A549 (cell line): ENCODE measurements around the gene ZNF296. TPM values are rescaled to one million over a fixed set of nuclear protein-coding genes. Genes with fewer than 3 reads are reported as not detected.

Source experiments
- ATAC-seq, 2 experiments: fragments of 200-7000 bp in 1 of 2; fragments of >200 bp in 1 of 2; cut with Nextera tagmentation in 1 of 2; cut with Tn5 transposase in 1 of 2; 3 replicates each; pipeline versions ENCODE4 v1.8.0 to v1.9.1; 2018 to 2020; ENCODE audit warnings: mild to moderate bottlenecking in 1 of 2, moderate library complexity in 1 of 2
- CTCF ChIA-PET: fragments of 300-600 bp; sonication (Branson Sonifier 250); formaldehyde crosslinking; extraction: SDS; loops from one replicate; lab custom pipeline; 2021; ENCODE audit warnings: antibody characterized with exemption, inconsistent platforms; lab: Yijun Ruan, JAX
- POLR2A ChIA-PET: fragments of 350-600 bp; formaldehyde crosslinking; extraction: SDS; loops from one replicate; lab custom pipeline; 2021; ENCODE audit warnings: antibody characterized with exemption, inconsistent platforms; lab: Yijun Ruan, JAX
- DNase-seq, 2 experiments: peaks; one replicate each; pipeline versions ENCODE4 v3.0.0 to v3.0.0-alpha.2; 2011 to 2016; ENCODE audit warnings: low read depth in 1 of 2, low spot score in 1 of 2
- FAIRE-seq: peaks from 2 replicates; lab custom pipeline; 2011; peaks lifted over from hg19 to GRCh38; lab: Jason Lieb, UNC
- H3K27ac ChIP-seq, 2 experiments: fragments of >200 bp; sonication (Bioruptor Twin); formaldehyde crosslinking; 3 replicates each; pipeline ENCODE4 v1.5.1; 2016 to 2017
- H3K4me1 ChIP-seq: fragments of >200 bp; sonication (Bioruptor Twin); formaldehyde crosslinking; 3 replicates; pipeline ENCODE4 v1.6.1; 2016
- H3K4me2 ChIP-seq: fragments of >200 bp; sonication (Bioruptor Twin); formaldehyde crosslinking; 3 replicates; pipeline ENCODE4 v1.6.1; 2016
- H3K4me3 ChIP-seq: fragments of >200 bp; sonication (Bioruptor Twin); formaldehyde crosslinking; 3 replicates; pipeline ENCODE4 v1.5.1; 2016
- H3K9me3 ChIP-seq: fragments of >200 bp; sonication (Bioruptor Twin); formaldehyde crosslinking; 3 replicates; pipeline ENCODE4 v1.6.1; 2016
- BHLHE40 ChIP-seq: IDR thresholded peaks from 2 replicates; pipeline ENCODE4 v1.6.1; 2012; ENCODE audit warnings: low read depth, low read length, inconsistent platforms
- CBX8 ChIP-seq: fragments of 200-600 bp; sonication (generic); IDR thresholded peaks from 2 replicates; pipeline ENCODE4 v1.6.1; 2016
- CEBPB ChIP-seq, 2 experiments: fragments of >200 bp in 1 of 2; sonication (Bioruptor Twin) in 1 of 2; formaldehyde crosslinking in 1 of 2; IDR thresholded peaks; 2 replicates each; pipeline ENCODE4 v1.6.1; 2012 to 2016
- CHD4 ChIP-seq: fragments of 200-600 bp; sonication (generic); IDR thresholded peaks from 2 replicates; pipeline ENCODE4 v1.6.1; 2016; ENCODE audit warnings: antibody characterized with exemption, mild to moderate bottlenecking, borderline replicate concordance
- EHMT2 ChIP-seq: fragments of 200-600 bp; sonication (generic); IDR thresholded peaks from 2 replicates; pipeline ENCODE4 v1.6.1; 2016; ENCODE audit warnings: antibody characterized with exemption, low read depth, mild to moderate bottlenecking, moderate library complexity
- ESRRA ChIP-seq: fragments of 150-350 bp; IDR thresholded peaks from 2 replicates; pipeline ENCODE4 v1.6.1; 2014; ENCODE audit warnings: mild to moderate bottlenecking, low read length, borderline replicate concordance
- FOSB ChIP-seq: fragments of 250-450 bp; sonication (Bioruptor Pico); IDR thresholded peaks from 2 replicates; pipeline ENCODE4 v1.5.0; 2020; ENCODE audit warnings: mild to moderate bottlenecking, moderate library complexity
- FOSL2 ChIP-seq, 2 experiments: fragments of 450-650 bp in 1 of 2; fragments of >200 bp in 1 of 2; sonication (Bioruptor Twin) in 1 of 2; formaldehyde crosslinking; IDR thresholded peaks; 2 replicates each; pipeline versions ENCODE4 v1.5.0 to v1.6.1; 2016 to 2020; ENCODE audit warnings: mild to moderate bottlenecking in 1 of 2, moderate library complexity in 1 of 2
- HEYL ChIP-seq: fragments of 250-450 bp; sonication (Bioruptor Pico); IDR thresholded peaks from 2 replicates; pipeline ENCODE4 v1.8.0; 2021; ENCODE audit warnings: mild to moderate bottlenecking, moderate library complexity
- HOXB13 ChIP-seq: fragments of 250-450 bp; sonication (Bioruptor Pico); IDR thresholded peaks from 2 replicates; pipeline ENCODE4 v1.5.0; 2020; ENCODE audit warnings: low read depth, mild to moderate bottlenecking, moderate library complexity
- HOXB5 ChIP-seq: fragments of 250-450 bp; sonication (Bioruptor Pico); IDR thresholded peaks from 2 replicates; pipeline ENCODE4 v1.5.0; 2020; ENCODE audit warnings: mild to moderate bottlenecking, moderate library complexity
- JUN ChIP-seq, 2 experiments: fragments of >200 bp; sonication (Bioruptor Twin); formaldehyde crosslinking; IDR thresholded peaks; 2 replicates in 1 of 2; 3 replicates in 1 of 2; pipeline ENCODE4 v1.6.1; 2016 to 2017
- JUNB ChIP-seq: fragments of >200 bp; sonication (Bioruptor Twin); formaldehyde crosslinking; IDR thresholded peaks from 2 replicates; pipeline ENCODE4 v1.6.1; 2016
- KDM1A ChIP-seq: fragments of 200-600 bp; sonication (generic); IDR thresholded peaks from 2 replicates; pipeline ENCODE4 v1.6.1; 2016; ENCODE audit warnings: low read depth, mild to moderate bottlenecking
- KDM5A ChIP-seq: fragments of 200-600 bp; sonication (generic); IDR thresholded peaks from 2 replicates; pipeline ENCODE4 v1.6.1; 2016; ENCODE audit warnings: antibody characterized with exemption, mild to moderate bottlenecking
- MAZ ChIP-seq: fragments of 150-350 bp; IDR thresholded peaks from 2 replicates; pipeline ENCODE4 v1.6.1; 2014; ENCODE audit warnings: antibody characterized with exemption, low read depth, low read length, borderline replicate concordance
- NR3C1 ChIP-seq: fragments of >200 bp; sonication (Bioruptor Twin); formaldehyde crosslinking; IDR thresholded peaks from 3 replicates; pipeline ENCODE4 v1.6.1; 2017
- RAD21 ChIP-seq, 2 experiments: fragments of >200 bp in 1 of 2; sonication (Bioruptor Twin) in 1 of 2; formaldehyde crosslinking in 1 of 2; IDR thresholded peaks in 1 of 2; conservative IDR thresholded peaks in 1 of 2; 2 replicates in 1 of 2; 3 replicates in 1 of 2; pipeline ENCODE4 v1.6.1; 2012 to 2018; ENCODE audit warnings: inconsistent platforms in 1 of 2
- RCOR1 ChIP-seq: fragments of 150-350 bp; IDR thresholded peaks from 2 replicates; pipeline ENCODE4 v1.6.1; 2014; ENCODE audit warnings: antibody characterized with exemption, low read length, low read depth
- RFX5 ChIP-seq: fragments of 450-650 bp; IDR thresholded peaks from 2 replicates; pipeline ENCODE4 v1.7.1; 2014; ENCODE audit warnings: antibody characterized with exemption, mild to moderate bottlenecking, moderate library complexity
- SREBF2 ChIP-seq: fragments of 450-650 bp; IDR thresholded peaks from 2 replicates; pipeline ENCODE4 v1.6.1; 2014; ENCODE audit warnings: mild to moderate bottlenecking, moderate library complexity
- TP53 ChIP-seq: fragments of 250-450 bp; sonication (Bioruptor Pico); IDR thresholded peaks from 2 replicates; pipeline ENCODE4 v1.5.0; 2021; ENCODE audit warnings: mild to moderate bottlenecking, moderate library complexity
- USF2 ChIP-seq: fragments of 450-650 bp; IDR thresholded peaks from 2 replicates; pipeline ENCODE4 v1.6.1; 2014; ENCODE audit warnings: antibody characterized with exemption
- ZC3H11A ChIP-seq: fragments of 450-650 bp; IDR thresholded peaks from 2 replicates; pipeline ENCODE4 v1.6.1; 2014; ENCODE audit warnings: antibody characterized with exemption, mild to moderate bottlenecking
- ZSCAN20 ChIP-seq: fragments of 250-450 bp; sonication (Bioruptor Pico); IDR thresholded peaks from 2 replicates; pipeline ENCODE4 v1.8.0; 2022; ENCODE audit warnings: mild to moderate bottlenecking, moderate library complexity
- WGBS: methylation state at CpG from one replicate; pipeline ENCODE4 v1.1.6; 2017; ENCODE audit errors: missing lambda C conversion rate; 5-methylcytosine and 5-hydroxymethylcytosine counted together
- polyA plus RNA-seq, 4 experiments: library from polyadenylated mRNA; depleted of rRNA in 3 of 4; stranded (reverse); fragments of >200 nt; fragmentation: RNase III in 1 of 4; extraction: RNeasy Plus Mini Kit Qiagen cat#74134 plus additional on column Dnase treatment in 1 of 4; gene quantifications; 2 replicates in 3 of 4; 3 replicates in 1 of 4; pipeline ENCODE4 v1.2.3, GENCODE V29; 2011 to 2017
- TF ChIP-seq, protein P1 (sequence below): IDR thresholded peaks from 2 replicates; pipeline ENCODE4 v1.6.1; 2012; ENCODE audit warnings: low read depth, borderline replicate concordance
- TF ChIP-seq, protein P2 (sequence below): fragments of >200 bp; sonication (Bioruptor Twin); formaldehyde crosslinking; IDR thresholded peaks from 2 replicates; pipeline ENCODE4 v1.6.1; 2016
- TF ChIP-seq, protein P3 (sequence below): IDR thresholded peaks from 2 replicates; pipeline ENCODE4 v1.6.1; 2012

The ZNF296 gene
- polyA plus RNA-seq, 2 of the 4 experiments (the other 2 are of a cell fraction) = 0.34 to 2.7 TPM

DNA sequence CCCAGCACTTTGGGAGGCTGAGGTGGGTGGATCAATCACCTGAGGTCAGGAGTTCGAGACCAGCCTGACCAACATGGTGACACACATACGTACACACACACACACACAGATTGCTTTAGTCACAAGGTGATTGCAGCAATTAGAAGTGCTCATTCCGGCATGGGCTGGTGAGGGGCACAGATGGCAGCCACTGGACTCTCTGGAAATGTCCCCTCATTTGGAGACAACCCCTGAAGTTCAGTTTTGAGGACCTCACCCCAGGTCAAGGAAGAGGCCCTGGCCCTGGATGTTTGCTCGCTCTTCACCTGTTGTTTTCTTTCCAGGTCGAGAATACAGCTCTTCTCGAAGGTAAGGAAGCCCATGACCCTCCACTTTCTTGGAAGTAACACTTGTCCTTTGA is 6.1 kb downstream of the ZNF296 start:
- WGBS = 82% methylated on average over 6 of the region's 6 CpGs

DNA sequence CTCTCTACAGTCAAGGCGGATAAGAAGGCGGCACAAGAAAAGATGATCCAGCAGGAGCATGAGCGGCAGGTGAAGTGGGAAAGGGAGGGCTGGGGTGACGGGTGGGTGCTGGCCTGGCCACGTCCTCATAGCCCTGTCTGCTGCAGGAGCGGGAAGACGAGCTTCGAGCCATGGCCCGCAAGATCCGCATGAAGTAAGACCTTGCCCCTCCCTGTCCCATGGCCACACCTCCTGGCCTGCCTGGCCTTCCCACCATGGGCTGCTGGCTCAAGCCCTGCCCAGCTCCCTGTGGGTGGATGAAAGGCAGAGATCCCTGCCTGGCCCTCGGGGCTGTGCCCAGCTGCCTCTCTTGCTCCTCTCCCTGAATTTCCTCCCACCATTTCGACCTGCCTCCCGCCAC is 7.2 kb downstream of the ZNF296 start:
- DNase-seq = peak; percentile 61 to 74
- Histone ChIP-seq H3K4me3 (no peak overlapping the region), H3K27ac (no peak overlapping the region), H3K4me2 (no peak overlapping the region), H3K9me3 (no peaks in the 10 kb centered on the region), H3K4me1 (no peaks in the 10 kb centered on the region)
- POLR2A ChIA-PET = interaction anchor here (1.1 to 1.8 kb wide), 3 partner anchors 10 to 30 kb away, joined by 4 to 8 read pairs (median 5); partner anchors contain the start of genes CLASRP, GEMIN7 and PPP1R37
- CTCF ChIA-PET = interaction anchor here (1.4 to 3.0 kb wide), 3 partner anchors 10 to 19 kb away, joined by 3 to 25 read pairs (median 8); no protein-coding TSS in a partner anchor
- no peak for FAIRE-seq
- no peak for TF ChIP-seq MAZ
- no peak for TF ChIP-seq USF2
- TF ChIP-seq FOSL2 (IDR thresholded peaks at IDR 0.05) = no peak
- TF ChIP-seq FOSL2 (CRISPR knock-in tag; IDR thresholded peaks at IDR 0.05) = no peak
- WGBS = 76% methylated on average over 13 of the region's 13 CpGs
- ATAC-seq = peak; percentile 68 to 85

More for the DNA sequence above, 6.1 kb downstream of the ZNF296 start:
- FAIRE-seq (no peak), DNase-seq (no peak), ATAC-seq (no peak)
- ChIA-PET CTCF (interaction anchor here (0.6 to 2.9 kb wide), 2 partner anchors 8 to 521 kb away, joined by 3 to 42 read pairs; no protein-coding TSS in a partner anchor), POLR2A (no interaction called here)
- Histone ChIP-seq H3K27ac (no peak overlapping the region), H3K4me1 (peaks cover 7% of the 10 kb centered on the region; the same call in 2 of the 3 replicates), H3K4me2 (no peak overlapping the region), H3K4me3 (no peak overlapping the region), H3K9me3 (no peaks in the 10 kb centered on the region)
- TF ChIP-seq CEBPB (IDR thresholded peaks at IDR 0.05) = no peak
- no peak for TF ChIP-seq RFX5
- no peak for TF ChIP-seq FOSB (CRISPR knock-in tag)
- no peak for TF ChIP-seq KDM1A
- TF ChIP-seq RCOR1 = no peak
- TF ChIP-seq, protein P1, sequence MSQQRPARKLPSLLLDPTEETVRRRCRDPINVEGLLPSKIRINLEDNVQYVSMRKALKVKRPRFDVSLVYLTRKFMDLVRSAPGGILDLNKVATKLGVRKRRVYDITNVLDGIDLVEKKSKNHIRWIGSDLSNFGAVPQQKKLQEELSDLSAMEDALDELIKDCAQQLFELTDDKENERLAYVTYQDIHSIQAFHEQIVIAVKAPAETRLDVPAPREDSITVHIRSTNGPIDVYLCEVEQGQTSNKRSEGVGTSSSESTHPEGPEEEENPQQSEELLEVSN = no peak
- TF ChIP-seq USF2 = no peak
- no peak for TF ChIP-seq ZC3H11A
- TF ChIP-seq EHMT2 = no peak
- no peak for TF ChIP-seq JUN (IDR thresholded peaks at IDR 0.05)
- no peak for TF ChIP-seq KDM5A
- TF ChIP-seq, protein P2, sequence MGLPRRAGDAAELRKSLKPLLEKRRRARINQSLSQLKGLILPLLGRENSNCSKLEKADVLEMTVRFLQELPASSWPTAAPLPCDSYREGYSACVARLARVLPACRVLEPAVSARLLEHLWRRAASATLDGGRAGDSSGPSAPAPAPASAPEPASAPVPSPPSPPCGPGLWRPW = no peak
- no peak for TF ChIP-seq HOXB5 (CRISPR knock-in tag)
- no peak for TF ChIP-seq TP53 (CRISPR knock-in tag)
- TF ChIP-seq NR3C1 = no peak
- TF ChIP-seq MAZ = no peak

- 87% methylated on average over 3 of the region's 10 CpGs for WGBS
- Histone ChIP-seq H3K9me3 (no peaks in the 10 kb centered on the region), H3K27ac (no peak overlapping the region), H3K4me3 (no peak overlapping the region), H3K4me1 (no peaks in the 10 kb centered on the region), H3K4me2 (no peak overlapping the region)
- ChIA-PET POLR2A (interaction anchor here (1.8 kb wide), 1 partner anchor 29 kb away, joined by 8 read pairs; the partner anchor contains the start of gene CLASRP), CTCF (interaction anchor here (0.7 to 3.0 kb wide), 6 partner anchors 9 to 311 kb away, joined by 3 to 25 read pairs (median 4); no protein-coding TSS in a partner anchor)
- ATAC-seq (no peak), DNase-seq (no peak), FAIRE-seq (no peak)
- TF ChIP-seq NR3C1 (no peak), RCOR1 (no peak), SREBF2 (no peak), JUN (IDR thresholded peaks at IDR 0.05) (no peak), KDM5A (no peak), BHLHE40 (no peak), CHD4 (no peak), ZC3H11A (no peak), JUNB (no peak), ZSCAN20 (CRISPR knock-in tag) (no peak), ESRRA (no peak), CBX8 (no peak), RAD21 (conservative IDR thresholded peaks at IDR 0.05 in 1 of 2, IDR thresholded peaks at IDR 0.05 in 1 of 2) (no peak), KDM1A (no peak), EHMT2 (no peak), HOXB13 (no peak), HEYL (CRISPR knock-in tag) (no peak)
- TF ChIP-seq, protein P3, sequence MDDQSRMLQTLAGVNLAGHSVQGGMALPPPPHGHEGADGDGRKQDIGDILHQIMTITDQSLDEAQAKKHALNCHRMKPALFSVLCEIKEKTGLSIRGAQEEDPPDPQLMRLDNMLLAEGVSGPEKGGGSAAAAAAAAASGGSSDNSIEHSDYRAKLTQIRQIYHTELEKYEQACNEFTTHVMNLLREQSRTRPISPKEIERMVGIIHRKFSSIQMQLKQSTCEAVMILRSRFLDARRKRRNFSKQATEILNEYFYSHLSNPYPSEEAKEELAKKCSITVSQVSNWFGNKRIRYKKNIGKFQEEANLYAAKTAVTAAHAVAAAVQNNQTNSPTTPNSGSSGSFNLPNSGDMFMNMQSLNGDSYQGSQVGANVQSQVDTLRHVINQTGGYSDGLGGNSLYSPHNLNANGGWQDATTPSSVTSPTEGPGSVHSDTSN = no peak
Measured at GRCh38 chr19:45068041-45068440, 8.2 kb downstream of the ZNF296 start.
